Measurements from ENCODE around the gene CCDC24.

Gene CCDC24

GRCh38 chr1:44029260-44029910, 38.0 kb downstream of the CCDC24 start:
- no peak for DNase-seq

- peak; percentile 85 to 90 for DNase-seq
Observed at GRCh38 chr1:44029911-44030604, 38.7 kb downstream of the CCDC24 start.

DNA sequence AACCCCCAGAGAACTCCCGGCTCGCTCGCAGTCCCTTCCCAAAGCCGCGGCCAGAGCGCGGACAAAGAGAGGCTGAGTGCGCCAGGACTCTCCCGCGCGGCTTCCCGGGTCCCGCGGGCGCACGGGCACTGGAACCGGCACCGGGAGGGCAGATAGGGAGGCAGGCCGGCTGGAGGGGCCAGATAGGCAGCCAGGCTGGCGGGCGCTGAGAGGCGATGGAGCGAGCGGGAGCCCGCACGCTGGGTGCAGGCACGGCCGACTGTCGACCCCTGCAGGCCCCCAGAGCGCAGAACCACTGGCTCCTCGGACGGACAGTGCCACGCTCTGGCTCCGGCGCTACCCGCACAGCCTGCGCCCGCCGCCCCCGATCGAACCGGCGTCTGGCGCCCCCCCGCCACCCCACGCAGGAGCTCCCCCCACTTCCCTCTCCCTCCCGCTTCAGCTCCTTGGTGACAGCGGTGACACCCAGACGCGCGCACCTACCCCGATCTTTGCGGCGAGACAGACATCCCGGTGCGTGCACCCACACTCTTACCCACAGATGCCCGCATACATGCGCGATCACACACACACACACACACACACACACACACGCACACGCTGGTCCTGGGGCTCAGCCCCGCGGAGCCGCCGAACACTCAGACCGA, 39.3 kb downstream of the CCDC24 start:
- peak; percentile 40 to 65 for DNase-seq

- peak; percentile 57 for DNase-seq
Observed at GRCh38 chr1:44031252-44032169, 40.1 kb downstream of the CCDC24 start, which contains the start of gene SLC6A9. TSS of gene SLC6A9 (minus strand) at chr1:44031462. CDS start at chr1:44024277, 7,185 bp downstream.

- DNase-seq: no peak
Observed at GRCh38 chr1:44032170-44032790, 40.9 kb downstream of the CCDC24 start.

DNA sequence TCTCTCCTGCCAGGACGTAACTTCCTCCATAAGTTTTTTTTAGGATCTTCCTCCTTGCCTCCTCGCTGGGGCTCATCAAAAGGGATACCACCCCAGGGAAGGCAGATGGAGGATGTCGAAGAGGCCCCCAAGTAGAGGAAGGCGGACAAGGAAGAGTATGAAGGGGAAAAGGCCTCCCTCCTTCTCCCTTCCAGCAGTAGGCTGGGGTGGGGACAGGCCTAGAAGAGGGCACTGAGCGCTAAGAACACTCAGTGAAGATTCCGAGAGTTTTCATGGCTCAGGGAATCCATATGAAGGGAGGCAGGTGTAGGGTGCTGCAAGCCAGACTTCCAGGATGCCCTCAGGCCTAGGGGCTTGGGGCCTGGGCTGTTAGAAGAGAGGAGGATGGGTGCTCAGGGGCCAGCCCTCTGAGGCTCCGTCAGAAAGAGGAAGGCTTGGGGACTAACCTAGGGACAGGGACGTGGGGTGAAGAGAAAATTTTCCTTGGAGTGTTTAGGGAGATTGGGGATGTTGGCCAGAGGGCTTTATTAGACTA, 41.7 kb downstream of the CCDC24 start:
- no peak for DNase-seq

DNA sequence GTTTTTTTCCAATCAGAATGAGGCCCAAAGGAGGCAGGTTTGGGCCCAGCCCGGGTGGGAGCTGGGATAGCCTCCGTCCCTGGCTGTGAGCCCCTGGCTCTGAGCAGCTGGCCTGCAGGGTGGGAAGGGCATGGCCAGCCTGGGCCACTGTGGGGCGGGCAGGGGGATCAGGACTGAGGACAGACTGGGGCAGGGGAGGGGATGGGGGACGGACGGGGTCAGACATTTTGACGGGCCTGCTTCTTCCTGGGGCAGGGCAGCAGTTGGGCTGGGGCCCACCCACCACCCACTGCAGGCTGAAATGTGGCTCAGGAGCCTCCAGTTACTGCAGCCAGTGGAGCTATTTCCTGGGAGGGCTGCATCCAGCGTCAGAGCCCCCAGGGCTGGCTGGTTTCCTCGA, 42.4 kb downstream of the CCDC24 start:
- no peak for DNase-seq

GRCh38 chr1:44034423-44034822, 43.0 kb downstream of the CCDC24 start:
- DNase-seq: no peak

- no peak for DNase-seq
Observed at GRCh38 chr1:44034976-44035716, 43.7 kb downstream of the CCDC24 start.

DNA sequence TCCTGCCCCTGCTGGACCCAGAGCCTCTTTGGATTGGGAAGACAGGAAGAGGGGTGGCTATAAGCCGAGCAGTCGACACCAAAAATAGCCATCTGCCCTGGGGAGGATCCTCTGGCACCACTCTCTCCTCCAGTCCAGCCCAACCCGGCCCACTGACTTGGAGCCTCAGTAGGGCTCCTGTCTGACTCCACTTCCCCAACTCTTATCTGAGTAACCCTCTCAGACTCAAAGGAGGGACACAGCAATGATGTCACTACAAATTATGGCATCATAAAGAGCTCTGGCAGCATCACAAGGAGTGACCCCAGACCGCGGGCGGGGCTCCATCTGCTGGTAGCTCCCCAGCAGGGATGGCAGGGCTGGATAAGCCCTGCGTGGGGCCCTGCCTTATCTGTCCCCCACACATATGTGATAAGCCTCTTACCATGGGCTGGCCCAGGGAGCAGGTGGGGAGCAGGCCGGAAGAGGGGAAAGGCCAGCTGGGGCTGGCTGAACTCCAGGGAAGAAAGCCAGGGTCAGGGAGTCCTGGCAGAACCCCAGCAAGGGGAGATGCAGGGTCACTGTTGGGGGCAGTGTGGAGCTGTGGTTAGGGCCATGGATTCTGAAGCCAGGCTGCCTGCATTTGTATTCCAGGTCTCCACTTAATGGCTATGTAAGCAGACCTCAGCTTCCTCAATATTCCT, 44.5 kb downstream of the CCDC24 start:
- DNase-seq: no peak

- peak; percentile 57 for DNase-seq
Observed at GRCh38 chr1:44036409-44037139, 45.2 kb downstream of the CCDC24 start.

GRCh38 chr1:44037154-44037553, 45.8 kb downstream of the CCDC24 start:
- DNase-seq: no peak

DNA sequence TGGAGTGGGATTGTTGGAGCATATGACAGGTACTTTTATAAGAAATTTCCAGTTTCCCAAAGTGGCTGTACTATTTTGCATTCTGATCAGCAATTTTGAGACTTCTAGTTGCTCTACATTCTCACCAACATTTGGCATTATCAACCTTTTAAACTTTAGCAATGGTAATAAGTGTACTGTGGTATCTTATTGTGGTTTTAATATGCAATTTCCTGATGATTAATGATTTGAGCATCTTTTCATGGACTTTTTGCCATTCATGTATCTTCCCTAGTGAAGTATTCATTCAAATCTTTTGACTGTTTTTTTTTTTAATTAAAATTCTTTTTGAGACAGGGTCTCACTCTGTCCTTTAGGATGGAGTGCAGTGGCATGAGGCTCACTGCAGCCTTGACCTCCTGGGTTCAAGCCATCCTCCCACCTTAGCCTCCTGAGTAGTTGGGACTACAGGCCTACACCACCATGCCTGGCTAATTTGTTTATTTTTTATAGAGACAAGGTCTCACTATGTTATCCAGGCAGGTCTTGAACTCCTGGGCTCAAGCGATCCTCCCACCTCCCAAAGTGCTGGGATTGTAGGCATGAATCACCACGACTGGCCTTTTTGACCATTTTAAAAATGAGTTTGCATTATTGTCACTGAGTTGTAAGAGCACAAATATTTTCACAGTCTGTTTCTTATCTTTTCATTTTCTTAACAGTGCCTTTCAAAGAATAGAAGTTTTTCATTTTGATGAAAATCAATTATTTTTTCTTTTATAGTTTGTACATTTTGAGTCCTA, 47.7 kb downstream of the CCDC24 start:
- no peak for DNase-seq

- DNase-seq: no peak
Observed at GRCh38 chr1:44040418-44040817, 49.0 kb downstream of the CCDC24 start.

- DNase-seq: no peak
Observed at GRCh38 chr1:44040846-44041245, 49.4 kb downstream of the CCDC24 start.

DNA sequence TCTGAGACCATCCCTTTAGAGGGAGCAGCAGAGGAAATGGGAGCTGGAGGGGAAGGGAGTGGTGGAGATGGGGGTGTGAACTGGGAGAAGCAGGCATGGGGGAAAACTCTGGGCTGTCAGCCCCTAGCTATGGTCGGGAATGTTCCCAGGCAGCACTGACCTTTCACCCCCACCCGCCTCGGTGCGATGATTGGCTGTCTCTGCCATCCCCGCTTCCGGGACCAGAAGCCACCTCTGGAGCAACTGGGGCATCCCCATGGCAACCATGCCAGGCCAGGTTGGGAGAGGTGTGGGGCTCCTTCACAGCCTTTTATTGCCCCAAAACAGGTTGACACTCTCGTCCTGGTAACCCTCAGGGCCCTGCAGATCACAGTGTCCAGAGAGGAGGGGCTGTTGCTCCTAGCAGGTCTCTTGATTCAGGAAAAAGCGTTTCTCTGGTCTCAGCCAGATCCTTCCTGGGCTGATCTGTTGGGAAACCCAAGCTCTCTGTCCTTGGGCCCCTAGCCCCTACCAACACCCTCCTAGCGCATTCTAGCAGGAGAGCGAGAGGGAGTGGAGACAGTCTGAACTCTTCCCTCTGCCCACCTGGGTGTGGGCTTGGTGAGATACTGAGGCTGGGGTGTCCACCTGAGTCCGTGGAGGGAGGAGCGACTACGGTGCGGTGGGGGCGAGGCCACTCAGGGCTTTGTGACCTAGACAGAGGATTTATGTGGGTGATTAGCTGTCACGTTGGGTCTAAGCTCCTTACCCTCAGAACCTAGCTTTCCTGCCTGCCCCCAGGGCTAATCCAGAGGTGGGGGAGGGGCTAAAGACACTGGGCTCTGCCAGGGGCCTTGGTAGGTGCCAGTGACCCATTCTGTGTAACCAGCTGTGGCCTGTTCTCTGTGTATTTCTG, 52.0 kb downstream of the CCDC24 start:
- DNase-seq: no peak

DNA sequence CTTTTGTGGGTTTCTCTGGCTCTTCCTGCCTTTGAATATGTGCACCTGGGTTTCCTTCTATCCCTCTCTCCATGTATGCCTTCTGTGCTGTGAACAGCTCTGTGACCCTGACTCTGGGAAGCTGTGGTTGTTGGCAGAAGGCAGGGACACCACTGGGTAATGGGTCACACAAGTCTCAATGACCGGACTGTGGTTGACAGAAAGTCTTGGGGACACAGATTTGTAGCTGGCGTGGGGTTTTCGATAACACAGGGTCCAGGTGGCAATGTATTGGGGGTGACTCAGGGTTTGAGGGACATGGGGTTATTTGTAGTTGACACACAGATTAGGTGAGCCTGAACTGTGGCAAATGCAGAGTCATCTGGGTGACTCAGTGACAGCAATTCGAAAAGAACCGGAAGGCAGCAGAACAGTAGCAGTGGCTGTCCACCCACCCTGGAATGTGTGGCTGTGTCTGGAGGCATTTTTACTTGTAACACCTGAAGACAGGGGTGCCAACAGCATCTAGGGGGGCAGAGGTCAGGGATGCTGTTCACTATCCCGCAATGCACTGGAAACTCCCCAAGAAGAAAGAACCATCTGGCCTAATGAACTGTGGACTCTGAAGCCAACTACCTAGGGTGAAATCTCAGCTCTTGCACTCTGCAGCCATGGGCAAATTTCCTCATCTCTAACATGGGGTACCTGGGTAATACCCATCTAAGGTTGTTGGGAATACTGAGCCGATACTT, 52.8 kb downstream of the CCDC24 start:
- no peak for DNase-seq

All from stimulated activated CD4-positive, alpha-beta T cell treated with anti-CD3 and anti-CD28 coated beads, Interleukin-4, amount 100 ng/mL, for 4 hours (primary cell).